Measurements from ENCODE around the gene ITGB3.

ITGB3 gene

GRCh38 chr17:47278561-47278960, 24.9 kb downstream of the ITGB3 start:
- no peak for DNase-seq

DNA sequence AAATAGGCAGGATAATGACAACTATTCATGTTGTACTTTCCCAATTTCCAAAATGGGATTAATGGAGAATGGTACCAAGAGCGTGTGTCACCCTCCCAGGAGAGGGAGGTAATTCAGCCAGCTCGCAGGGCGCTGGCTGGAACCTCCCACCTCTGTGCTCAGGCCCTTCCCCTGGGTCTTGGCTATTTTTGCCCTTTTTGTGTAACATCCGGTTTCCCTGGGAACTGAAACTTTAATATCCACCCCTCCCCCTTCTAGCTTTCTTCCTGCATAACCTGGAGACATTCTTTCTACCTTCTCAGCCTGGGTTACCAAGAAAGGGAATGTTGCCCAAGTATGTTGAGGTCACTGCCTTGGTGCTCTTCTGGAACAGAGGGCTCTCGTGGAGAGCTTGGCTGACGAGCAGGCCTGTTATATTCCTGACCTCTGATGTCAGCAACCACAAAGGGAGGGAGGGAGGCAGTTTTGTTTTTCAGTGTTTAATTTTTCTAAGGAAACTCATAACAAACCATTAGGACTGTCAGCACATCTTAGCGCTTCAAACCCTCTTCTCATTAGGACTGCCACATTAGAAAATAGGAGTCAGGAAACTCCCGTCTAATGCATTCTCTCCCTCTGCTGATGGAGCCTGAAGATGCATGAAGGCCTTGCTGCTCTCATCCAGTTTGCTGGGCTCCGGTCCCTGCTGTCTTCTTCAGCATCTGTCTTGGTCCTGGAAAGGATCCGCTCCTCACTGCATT, 25.6 kb downstream of the ITGB3 start:
- DNase-seq, result no peak

- no peak for DNase-seq
These were observed 26.6 kb downstream of the ITGB3 start for GRCh38 chr17:47280072-47280811.

GRCh38 chr17:47281216-47281615, 27.6 kb downstream of the ITGB3 start:
- no peak for DNase-seq

DNA sequence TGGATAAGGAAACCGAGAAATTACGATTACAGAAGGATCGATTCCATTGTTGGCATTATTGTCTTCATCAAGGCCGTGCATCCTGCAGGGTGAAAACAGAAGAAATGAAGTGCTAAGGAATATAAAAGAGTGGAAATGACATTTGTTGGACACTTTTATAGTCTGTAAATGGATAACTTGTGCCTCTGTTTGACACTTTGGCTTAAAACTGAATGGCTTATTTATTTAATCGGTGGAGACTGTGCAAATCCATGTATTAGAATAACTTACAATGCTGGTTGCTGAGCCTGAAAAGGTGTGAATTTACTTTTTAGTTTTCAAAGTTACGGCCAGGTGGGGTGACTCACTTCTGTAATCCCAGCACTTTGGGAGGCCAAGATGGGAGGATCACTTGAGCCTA, 31.4 kb downstream of the ITGB3 start:
- no peak for DNase-seq

DNA sequence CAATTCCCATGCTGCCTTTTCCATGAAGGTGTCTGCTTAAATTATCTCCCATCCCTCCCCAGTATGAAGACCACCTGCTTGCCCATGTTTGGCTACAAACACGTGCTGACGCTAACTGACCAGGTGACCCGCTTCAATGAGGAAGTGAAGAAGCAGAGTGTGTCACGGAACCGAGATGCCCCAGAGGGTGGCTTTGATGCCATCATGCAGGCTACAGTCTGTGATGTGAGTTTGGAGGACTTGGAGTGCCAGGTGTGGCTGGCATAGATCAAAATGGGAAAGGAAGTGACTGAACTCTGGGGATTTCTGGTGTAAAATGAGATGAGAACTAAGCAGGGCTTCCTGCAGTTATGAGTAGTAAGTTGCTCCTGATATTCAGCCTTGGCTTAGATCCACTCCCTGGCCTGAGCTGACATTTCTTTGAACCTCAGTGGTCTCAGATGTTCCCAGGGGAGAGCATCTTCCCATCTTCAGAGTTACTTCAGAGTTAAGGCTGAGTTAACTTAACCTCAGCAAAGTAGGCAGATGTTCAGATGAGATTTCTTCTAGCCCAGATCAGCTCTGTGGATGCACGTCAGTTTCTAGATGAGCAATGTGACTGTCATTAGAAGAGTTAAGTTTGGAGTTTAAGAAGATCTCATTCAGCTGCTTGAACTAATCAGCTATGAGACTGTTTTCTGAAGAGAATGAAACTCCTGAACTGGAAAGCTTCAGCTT, 32.7 kb downstream of the ITGB3 start:
- no peak for DNase-seq

- DNase-seq, result no peak
These were observed 33.4 kb downstream of the ITGB3 start for GRCh38 chr17:47287068-47287467.

- DNase-seq, result no peak
These were observed 34.0 kb downstream of the ITGB3 start for GRCh38 chr17:47287639-47288038.

- DNase-seq, result no peak
These were observed 35.0 kb downstream of the ITGB3 start for GRCh38 chr17:47288531-47289116.

DNA sequence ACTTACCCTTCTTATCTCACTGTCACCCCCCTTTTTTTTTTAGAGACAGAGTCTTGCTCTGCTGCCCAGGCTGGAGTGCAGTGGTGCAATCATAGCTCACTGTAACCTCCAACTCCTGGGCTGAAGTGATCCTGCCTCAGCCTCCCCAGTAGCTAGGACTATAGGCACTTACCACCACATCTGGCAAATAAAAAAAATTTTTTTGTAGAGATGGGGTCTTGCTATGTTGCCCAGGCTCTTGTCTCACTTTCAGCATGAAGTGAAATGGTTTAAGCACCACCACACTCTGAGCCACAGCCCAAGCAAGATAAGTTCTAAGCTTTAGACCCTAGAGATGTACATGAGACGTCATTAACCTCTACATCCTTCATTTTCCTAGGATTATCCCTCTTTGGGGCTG, 35.7 kb downstream of the ITGB3 start:
- DNase-seq, result no peak

GRCh38 chr17:47290870-47291241, 37.2 kb downstream of the ITGB3 start:
- DNase-seq, result no peak

GRCh38 chr17:47291242-47291873, 37.7 kb downstream of the ITGB3 start:
- no peak for DNase-seq

- DNase-seq, result no peak
These were observed 38.6 kb downstream of the ITGB3 start for GRCh38 chr17:47292206-47292605.

DNA sequence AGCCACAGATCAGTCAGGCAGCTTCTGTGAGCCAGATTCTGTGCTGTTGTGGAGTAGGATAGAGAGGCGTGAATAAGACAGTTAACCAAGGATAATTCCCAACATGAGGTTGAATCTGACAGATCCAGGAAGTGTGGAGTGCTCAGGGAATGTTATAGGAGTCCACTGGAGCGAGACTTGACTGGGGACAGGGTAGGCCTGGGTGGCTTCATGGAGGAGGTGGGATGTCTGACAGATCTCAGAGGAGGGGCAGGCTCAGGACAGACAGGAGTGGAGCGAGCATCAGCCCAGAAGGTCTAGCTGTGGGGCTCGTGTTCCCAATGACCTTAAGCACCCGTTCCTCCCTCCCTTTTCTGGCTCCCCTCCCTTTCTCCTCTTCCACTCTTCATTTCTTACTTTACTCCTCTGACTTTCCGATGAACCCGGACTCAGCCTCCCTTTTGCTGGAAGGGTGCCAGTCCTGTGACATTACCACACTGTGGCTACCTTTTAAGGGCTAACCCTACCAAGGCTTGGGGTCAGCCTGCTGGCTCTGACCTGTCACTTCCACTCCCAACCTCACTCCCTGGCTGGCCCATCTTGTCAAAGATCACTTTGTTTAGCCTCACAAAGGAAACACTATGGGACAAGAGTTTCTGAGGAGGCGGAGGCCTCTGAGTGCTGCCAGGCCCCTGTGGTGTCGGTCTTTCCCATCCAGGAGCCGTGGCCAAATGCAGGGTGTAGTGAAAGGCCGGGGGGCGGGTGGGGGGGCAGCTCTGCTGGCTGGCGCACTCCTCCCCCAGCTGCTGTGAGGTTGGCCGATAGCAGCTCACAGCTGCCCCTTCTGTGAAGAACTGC, 41.6 kb downstream of the ITGB3 start:
- DNase-seq, result no peak

- no peak for DNase-seq
These were observed 42.2 kb downstream of the ITGB3 start for GRCh38 chr17:47295874-47296255.

DNA sequence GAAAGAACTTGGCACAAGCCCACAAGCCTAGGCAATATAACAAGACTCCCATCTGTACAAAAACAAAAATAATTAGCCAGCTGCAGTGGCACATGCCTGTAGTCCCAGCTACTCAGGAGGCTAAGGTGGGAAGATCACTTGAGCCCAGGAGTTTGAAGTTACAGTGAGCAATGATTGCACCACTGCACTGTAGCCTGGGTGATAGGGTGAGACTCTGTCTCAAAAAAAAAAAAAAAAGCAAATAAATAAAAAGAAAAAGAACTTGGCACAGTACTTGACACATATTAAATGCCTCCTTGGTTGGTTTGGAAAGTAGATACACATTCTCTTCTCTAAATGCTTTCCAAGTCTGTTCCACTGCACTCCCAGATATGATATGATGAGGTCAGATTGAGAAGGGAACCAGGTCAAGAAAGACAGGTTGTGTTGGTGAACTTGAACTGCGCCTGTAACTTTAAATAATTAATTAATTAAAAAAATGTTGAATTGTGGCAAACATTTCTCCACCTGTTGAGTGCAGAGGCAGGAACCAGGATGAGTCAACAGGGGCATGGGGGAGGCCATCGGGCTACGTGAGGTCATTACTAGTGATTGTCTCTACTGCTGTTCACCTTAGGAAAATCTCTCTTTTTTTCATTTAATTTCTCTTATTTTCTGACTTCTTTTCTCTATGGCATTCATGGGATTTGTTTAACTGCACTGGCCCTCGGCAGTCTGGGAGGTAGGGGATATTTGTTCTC, 44.2 kb downstream of the ITGB3 start:
- no peak for DNase-seq

- DNase-seq, result no peak
These were observed 45.1 kb downstream of the ITGB3 start for GRCh38 chr17:47298712-47299111.

DNA sequence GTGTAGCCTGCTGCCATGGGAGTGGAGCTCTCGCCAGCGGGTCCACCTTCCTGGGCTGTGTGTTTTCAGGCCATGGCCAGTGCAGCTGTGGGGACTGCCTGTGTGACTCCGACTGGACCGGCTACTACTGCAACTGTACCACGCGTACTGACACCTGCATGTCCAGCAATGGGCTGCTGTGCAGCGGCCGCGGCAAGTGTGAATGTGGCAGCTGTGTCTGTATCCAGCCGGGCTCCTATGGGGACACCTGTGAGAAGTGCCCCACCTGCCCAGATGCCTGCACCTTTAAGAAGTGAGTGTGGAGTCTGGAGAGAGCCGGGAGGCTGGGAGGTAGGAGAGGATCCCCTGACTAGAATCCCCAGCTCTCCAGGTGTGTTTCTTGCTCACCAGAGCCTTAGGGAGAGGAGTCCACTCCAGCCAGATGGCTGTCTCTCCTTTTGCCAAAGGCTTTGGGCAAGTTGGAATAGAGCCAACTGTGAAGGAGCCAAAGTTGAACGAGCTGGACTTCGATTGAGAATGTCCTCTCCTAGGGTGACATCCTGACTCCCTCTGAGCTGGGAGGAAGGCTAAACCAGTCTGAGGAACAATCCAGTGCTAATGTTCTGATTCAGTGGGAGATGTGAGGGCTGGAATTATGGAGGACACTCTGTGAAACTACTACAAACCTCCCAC, 45.7 kb downstream of the ITGB3 start:
- DNase-seq, result no peak

DNA sequence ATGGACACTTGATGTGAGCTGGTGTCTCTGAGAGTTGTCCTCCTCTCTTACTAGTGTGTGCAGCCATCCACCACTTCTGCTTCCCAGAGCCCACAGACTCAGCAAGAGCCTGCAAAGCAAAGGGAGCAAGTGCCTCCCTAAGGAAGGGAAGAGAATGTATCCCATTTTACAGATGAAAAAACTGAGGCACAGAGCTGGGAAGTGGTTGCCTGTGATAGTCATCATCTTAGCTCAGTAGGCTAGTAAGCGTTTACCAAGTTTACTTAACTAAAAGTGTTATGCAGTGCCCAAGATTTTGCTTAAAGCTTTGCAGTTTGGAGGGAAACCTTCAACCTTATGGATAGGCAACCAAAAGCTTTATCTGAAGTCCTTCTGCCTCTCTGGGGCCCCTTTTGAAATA, 47.1 kb downstream of the ITGB3 start:
- no peak for DNase-seq

- DNase-seq, result no peak
These were observed 47.5 kb downstream of the ITGB3 start for GRCh38 chr17:47301161-47301560.

DNA sequence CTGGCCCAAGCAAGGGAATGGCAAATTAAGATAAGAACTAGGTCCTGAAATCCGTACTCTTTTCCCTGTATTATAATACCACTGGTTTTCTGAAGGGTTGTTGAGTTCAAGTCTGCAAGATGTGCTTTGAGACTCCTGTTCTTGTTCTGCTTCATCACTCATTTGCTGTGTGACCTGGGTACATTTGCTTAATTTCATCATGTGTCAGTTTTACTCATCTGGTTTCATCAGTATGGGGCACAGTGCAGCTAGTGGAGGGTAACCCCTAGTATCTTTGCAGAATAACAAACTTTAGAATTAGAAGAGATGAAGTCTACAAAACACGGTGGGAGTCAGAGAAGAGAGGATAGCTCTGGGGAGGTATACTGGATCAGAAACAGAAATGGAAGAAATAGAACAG, 48.2 kb downstream of the ITGB3 start:
- DNase-seq, result no peak

Data from right forelimb (tissue), 1 donor.